Adrenal gland (tissue), 12 donors: Measurements from ENCODE around the gene DOK1. TPM values are rescaled to one million over a fixed set of nuclear protein-coding genes. Genes with fewer than 3 reads are reported as not detected.
A peak's percentile ranks its signal among the peaks of the same experiment; 100 is the strongest.

Source experiments
- DNase-seq, 7 donors: peaks; one replicate each; pipeline ENCODE4 v3.0.0-alpha.2; 2019 to 2020
- H3K27ac ChIP-seq, 5 donors: fragments of 200-600 bp; sonication (generic) in 4 of 5; 1 replicate in 3 of 5; 2 replicates in 2 of 5; pipeline versions ENCODE4 v1.5.1 to v1.8.0; 2016 to 2020; ENCODE audit warnings: mild to moderate bottlenecking in 1 of 5
- H3K27me3 ChIP-seq: fragments of 200-600 bp; 2 replicates; pipeline ENCODE4 v1.8.0; 2021
- H3K36me3 ChIP-seq, 2 donors: fragments of 200-600 bp; replicated peaks in 1 of 2; 1 replicate in 1 of 2; 2 replicates in 1 of 2; pipeline versions ENCODE4 v1.5.1 to v1.8.0; 2018 to 2022
- H3K4me1 ChIP-seq, 2 donors: fragments of 200-600 bp; replicated peaks in 1 of 2; 1 replicate in 1 of 2; 2 replicates in 1 of 2; pipeline versions ENCODE4 v1.5.1 to v1.8.0; 2018 to 2021
- H3K4me3 ChIP-seq, 4 donors: fragments of 200-600 bp; sonication (generic) in 3 of 4; one replicate each; pipeline ENCODE4 v1.5.1; 2016 to 2018
- H3K9me3 ChIP-seq, 3 donors: fragments of 200-600 bp; sonication (generic) in 1 of 3; replicated peaks in 1 of 3; 1 replicate in 2 of 3; 2 replicates in 1 of 3; pipeline versions ENCODE4 v1.5.1 to v1.8.0; 2016 to 2021
- POLR2A ChIP-seq, 2 donors: fragments of 450-650 bp; IDR thresholded peaks; one replicate each; pipeline ENCODE4 v1.6.1; 2017; ENCODE audit warnings: antibody characterized with exemption in 2 of 2, mild to moderate bottlenecking in 2 of 2, moderate library complexity in 1 of 2
- WGBS, 4 donors: extraction: QIAGEN DNeasy Blood & Tissue Kit in 2 of 4; methylation state at CpG; one replicate each; pipeline versions ENCODE4 v1.1.5 to v1.1.7; 2013 to 2017; 5-methylcytosine and 5-hydroxymethylcytosine counted together
- intact Hi-C, 2 donors: fragments of 100-400 bp; cut with DNase I; formaldehyde crosslinking; loops; one replicate each; pipeline versions ENCODE4 v1.14.1 to v1.15.0; 2022 to 2023
- polyA plus RNA-seq, 3 donors: library from polyadenylated mRNA; stranded (reverse); fragments of 200-250 nt in 2 of 3; fragments of 350-450 nt in 1 of 3; fragmentation: Illumina TruSeq in 1 of 3; extraction: RNeasy Lipid Tissue Mini Kit (QIAGEN cat#74804) in 1 of 3; gene quantifications; one replicate each; pipeline ENCODE4 v1.2.3, GENCODE V29; 2013 to 2014
- total RNA-seq, 9 donors: library from RNA; depleted of rRNA in 4 of 9; stranded (reverse); fragments of >200 nt in 4 of 9; fragments of 120-200 nt in 1 of 9; fragmentation: NEBNext Ultra II Directional in 1 of 9; extraction: Animal tissue kit (Norgen Biotek cat#: 25700) in 1 of 9; gene quantifications; one replicate each; pipeline versions ENCODE4 v1.1.0 to v1.2.4, GENCODE V29; 2013 to 2023
- TF ChIP-seq, protein P1 (sequence below), 6 experiments: fragments of 450-650 bp in 4 of 6; fragments of 200-600 bp in 2 of 6; sonication (generic) in 1 of 6; IDR thresholded peaks; 1 replicate in 5 of 6; 2 replicates in 1 of 6; pipeline versions ENCODE4 v1.5.1 to v1.8.0; 2016 to 2021; ENCODE audit warnings: antibody characterized with exemption in 6 of 6, mild to moderate bottlenecking in 2 of 6, moderate library complexity in 1 of 6
- donor health status: healthy with polysubstance abuse.
- donor health status: Bipolar disorder and iron deficiency.
- donor health status: DM: yes; HTN: yes; CAD: no.
- donor health status: DM: no; HTN: no; CAD: no.
- donor health status: DM: no; HTN: no; CAD: no.
- donor health status: DM: yes; HTN: yes; CAD: no.

DOK1 gene
- total and polyA plus RNA-seq, 12 donors = 4.0 to 49.6 (median 19.9) TPM

GRCh38 chr2:74548900-74549826 is 5.4 kb upstream of the DOK1 start:
- Histone ChIP-seq H3K9me3 (no peaks in the 10 kb centered on the region), H3K27me3 (no peaks in the 10 kb centered on the region), H3K27ac (peak overlapping the region in 2 of 5 donors; percentile 22 to 55), H3K4me1 (peaks cover 5 to 33% of the 10 kb centered on the region in 2 donors), H3K36me3 (no peaks in the 10 kb centered on the region), H3K4me3 (peak overlapping the region in 2 of 4 donors; percentile 52 to 54)
- peak in 6 of 7 donors; percentile 49 to 64 (median 56) for DNase-seq
- intact Hi-C loops = no loop called here
- TF ChIP-seq, protein P1, sequence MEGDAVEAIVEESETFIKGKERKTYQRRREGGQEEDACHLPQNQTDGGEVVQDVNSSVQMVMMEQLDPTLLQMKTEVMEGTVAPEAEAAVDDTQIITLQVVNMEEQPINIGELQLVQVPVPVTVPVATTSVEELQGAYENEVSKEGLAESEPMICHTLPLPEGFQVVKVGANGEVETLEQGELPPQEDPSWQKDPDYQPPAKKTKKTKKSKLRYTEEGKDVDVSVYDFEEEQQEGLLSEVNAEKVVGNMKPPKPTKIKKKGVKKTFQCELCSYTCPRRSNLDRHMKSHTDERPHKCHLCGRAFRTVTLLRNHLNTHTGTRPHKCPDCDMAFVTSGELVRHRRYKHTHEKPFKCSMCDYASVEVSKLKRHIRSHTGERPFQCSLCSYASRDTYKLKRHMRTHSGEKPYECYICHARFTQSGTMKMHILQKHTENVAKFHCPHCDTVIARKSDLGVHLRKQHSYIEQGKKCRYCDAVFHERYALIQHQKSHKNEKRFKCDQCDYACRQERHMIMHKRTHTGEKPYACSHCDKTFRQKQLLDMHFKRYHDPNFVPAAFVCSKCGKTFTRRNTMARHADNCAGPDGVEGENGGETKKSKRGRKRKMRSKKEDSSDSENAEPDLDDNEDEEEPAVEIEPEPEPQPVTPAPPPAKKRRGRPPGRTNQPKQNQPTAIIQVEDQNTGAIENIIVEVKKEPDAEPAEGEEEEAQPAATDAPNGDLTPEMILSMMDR (IDR thresholded peaks at IDR 0.05) = no peak
- peak in 1 of 2 donors; percentile 9 for TF ChIP-seq POLR2A (IDR thresholded peaks at IDR 0.05)
- 10 to 20% (median 14%) methylated on average over 23 to 85 of the region's 85 CpGs for WGBS, 4 donors

- Histone ChIP-seq H3K9me3 (no peaks in the 10 kb centered on the region), H3K27ac (no peak overlapping the region), H3K4me1 (peaks cover 5 to 36% of the 10 kb centered on the region in 2 donors), H3K27me3 (no peaks in the 10 kb centered on the region), H3K4me3 (no peak overlapping the region), H3K36me3 (no peaks in the 10 kb centered on the region)
- no peak for DNase-seq
- intact Hi-C loops = no loop called here
- 94 to 96% (median 95%) methylated on average over 7 of the region's 7 CpGs for WGBS, 4 donors
- TF ChIP-seq, protein P1 (IDR thresholded peaks at IDR 0.05) = no peak
- TF ChIP-seq POLR2A (IDR thresholded peaks at IDR 0.05) = no peak
These were observed 4.3 kb upstream of the DOK1 start for GRCh38 chr2:74550231-74550630.

DNA sequence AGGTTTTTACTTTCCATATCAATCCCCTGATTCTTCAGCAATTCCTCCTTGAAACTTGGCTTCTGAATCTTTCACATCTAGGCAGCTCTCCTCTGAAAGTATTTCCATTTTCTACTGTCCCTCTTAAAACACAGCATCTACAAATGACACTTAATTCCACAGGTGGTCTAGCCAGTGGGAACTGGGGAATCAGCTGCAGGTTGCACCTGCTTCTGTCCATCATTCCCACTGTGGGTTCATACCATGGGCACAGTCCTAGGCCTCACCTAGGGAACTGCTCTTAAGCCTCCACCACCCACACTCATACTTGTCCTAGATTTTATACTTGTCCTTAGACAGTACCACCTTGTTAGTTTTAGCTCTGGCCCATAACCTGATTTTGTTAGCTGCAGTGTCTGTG is 3.0 kb upstream of the DOK1 start:
- Histone ChIP-seq H3K27me3 (no peaks in the 10 kb centered on the region), H3K9me3 (no peaks in the 10 kb centered on the region), H3K27ac (no peak overlapping the region), H3K36me3 (no peaks in the 10 kb centered on the region), H3K4me1 (peaks cover 5 to 39% of the 10 kb centered on the region in 2 donors), H3K4me3 (no peak overlapping the region)
- TF ChIP-seq, protein P1 (IDR thresholded peaks at IDR 0.05) = no peak
- no peak for TF ChIP-seq POLR2A (IDR thresholded peaks at IDR 0.05)
- DNase-seq = no peak
- intact Hi-C loops = no loop called here

DNA sequence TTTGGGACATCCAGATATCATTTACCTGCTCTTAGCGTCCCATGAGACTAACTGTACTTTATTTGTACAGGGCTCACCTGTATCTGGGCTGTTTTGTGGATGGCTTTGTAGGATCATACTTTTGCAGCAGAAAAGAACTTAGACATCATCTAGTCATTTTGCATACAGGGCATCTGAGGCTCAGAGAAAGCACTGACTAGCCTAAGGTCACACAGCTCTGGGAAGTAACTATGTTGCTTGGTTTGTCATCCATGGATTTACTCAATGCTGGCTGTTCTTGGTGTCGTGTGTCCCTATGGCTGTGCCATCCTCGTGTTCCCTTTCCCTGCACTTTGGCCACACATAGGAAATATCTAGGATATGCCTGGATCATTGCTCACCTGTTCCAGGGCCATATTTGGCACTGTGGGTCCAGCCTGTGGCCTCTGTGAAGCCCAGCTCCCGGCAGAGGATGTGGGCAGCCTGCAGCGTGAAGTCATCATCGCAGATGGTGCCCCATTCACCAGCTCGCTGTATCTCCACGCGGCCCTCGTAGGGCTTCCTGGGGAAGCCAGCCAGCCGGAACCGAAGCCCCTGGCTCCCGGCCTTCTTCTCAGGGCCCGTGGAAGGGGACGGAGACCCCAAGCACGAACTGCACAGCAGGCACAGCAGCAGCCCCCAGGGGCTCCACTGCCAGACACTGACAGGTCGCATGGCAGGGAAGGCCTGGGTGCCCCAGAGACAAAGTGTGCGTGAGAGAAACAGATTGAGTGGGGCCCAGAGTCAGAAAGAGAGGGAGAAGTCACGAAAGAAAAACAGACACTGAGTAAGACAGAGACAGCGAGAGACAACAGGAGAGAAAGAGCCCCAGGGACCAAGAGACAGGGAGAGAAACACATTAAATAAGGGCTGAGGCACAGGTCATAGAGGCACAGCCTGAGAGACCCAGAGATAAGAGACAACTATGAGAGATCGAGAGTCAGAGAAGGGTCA is 2.3 kb upstream of the DOK1 start:
- H3K4me3 ChIP-seq = no peak overlapping the region
- H3K36me3 ChIP-seq = no peaks in the 10 kb centered on the region
- 69 to 84% (median 82%) methylated on average over 12 to 21 of the region's 21 CpGs for WGBS, 4 donors
- intact Hi-C loops = no loop called here
- TF ChIP-seq POLR2A (IDR thresholded peaks at IDR 0.05) = no peak
- TF ChIP-seq, protein P1 (IDR thresholded peaks at IDR 0.05) = no peak
- H3K4me1 ChIP-seq = peaks cover 5 to 39% of the 10 kb centered on the region in 2 donors
- peak overlapping the region in 1 of 5 donors; percentile 89 for H3K27ac ChIP-seq
- H3K27me3 ChIP-seq = no peaks in the 10 kb centered on the region
- DNase-seq = no peak
- H3K9me3 ChIP-seq = no peaks in the 10 kb centered on the region
